Right hindlimb (tissue), 1 donor: Measurements from ENCODE around the gene MRPL21.

Experiments
- DNase-seq: peaks from one replicate; pipeline ENCODE4 v3.0.0-alpha.2; 2018

MRPL21 gene

GRCh38 chr11:68934666-68935065 is 31.0 kb upstream of the MRPL21 start:
- no peak for DNase-seq

GRCh38 chr11:68934321-68934645 is 30.7 kb upstream of the MRPL21 start:
- no peak for DNase-seq

- no peak for DNase-seq
These were observed 30.1 kb upstream of the MRPL21 start for GRCh38 chr11:68933605-68934320.

GRCh38 chr11:68932933-68933577 is 29.4 kb upstream of the MRPL21 start:
- DNase-seq = no peak

GRCh38 chr11:68932358-68932757 is 28.7 kb upstream of the MRPL21 start:
- DNase-seq = no peak

- no peak for DNase-seq
These were observed 28.3 kb upstream of the MRPL21 start for GRCh38 chr11:68931911-68932310.

GRCh38 chr11:68930991-68931855 is 27.6 kb upstream of the MRPL21 start:
- DNase-seq = no peak

- DNase-seq = no peak
These were observed 26.3 kb upstream of the MRPL21 start for GRCh38 chr11:68929706-68930570.

GRCh38 chr11:68929135-68929534 is 25.5 kb upstream of the MRPL21 start:
- DNase-seq = no peak

- DNase-seq = no peak
These were observed 24.7 kb upstream of the MRPL21 start for GRCh38 chr11:68928136-68928880.

GRCh38 chr11:68927280-68928135 is 23.9 kb upstream of the MRPL21 start:
- DNase-seq = no peak

GRCh38 chr11:68925611-68926010 is 22.0 kb upstream of the MRPL21 start:
- no peak for DNase-seq

- no peak for DNase-seq
These were observed 20.7 kb upstream of the MRPL21 start for GRCh38 chr11:68924073-68924925.

- DNase-seq = no peak
These were observed 20.0 kb upstream of the MRPL21 start for GRCh38 chr11:68923614-68924013.

GRCh38 chr11:68916439-68916838 is 12.8 kb upstream of the MRPL21 start:
- DNase-seq = no peak

GRCh38 chr11:68914761-68915160 is 11.1 kb upstream of the MRPL21 start:
- DNase-seq = no peak

GRCh38 chr11:68913188-68913587 is 9.6 kb upstream of the MRPL21 start:
- DNase-seq = no peak

- DNase-seq = no peak
These were observed 8.6 kb upstream of the MRPL21 start for GRCh38 chr11:68912254-68912653.

GRCh38 chr11:68911731-68912130 is 8.1 kb upstream of the MRPL21 start:
- no peak for DNase-seq

- no peak for DNase-seq
These were observed 7.3 kb upstream of the MRPL21 start for GRCh38 chr11:68910965-68911364.
